ENCODE results near the gene SYCP3. TPM values are rescaled to one million over a fixed set of nuclear protein-coding genes. Genes with fewer than 3 reads are reported as not detected.

Gene SYCP3
- total and polyA plus RNA-seq, 2 of the 13 experiments (the other 11 are each of a cell fraction or from before 2014, with no cell fraction given), result not detected

GRCh38 chr12:101759396-101760047 is 20.3 kb upstream of the SYCP3 start (continued):
- TF ChIP-seq ZNF281 (CRISPR knock-in tag; IDR thresholded peaks at IDR 0.05; ENCODE audit: borderline replicate concordance), result no peak

GRCh38 chr12:101750152-101750551 is 10.9 kb upstream of the SYCP3 start:
- peaks cover 1 to 13% of the 10 kb centered on the region in 2 experiments; a peak in 4 of 5 replicates for H3K36me3 ChIP-seq (replicated peaks in 1 of 2; ENCODE audit: control insufficient read depth in 1 of 2, insufficient read depth in 2 of 2, low read length in 2 of 2)
- no peak for FAIRE-seq
- ATAC-seq, result no peak

More at GRCh38 chr12:101750152-101750551, 10.9 kb upstream of the SYCP3 start:
- H3K4me2 ChIP-seq (ENCODE audit: low read depth, low read length), result no peak overlapping the region
- H3K79me2 ChIP-seq (ENCODE audit: insufficient read depth, low read length), result no peaks in the 10 kb centered on the region
- H3K27ac ChIP-seq (ENCODE audit: extremely low read length, insufficient read depth, low read length), result no peak overlapping the region
- intact Hi-C loops (cut with micrococcal nuclease; ENCODE audit: unreplicated experiment), result no loop called here
- no peak overlapping the region for H3K4me3 ChIP-seq (replicated peaks in 1 of 3; ENCODE audit: insufficient read depth in 1 of 3, low read depth in 2 of 3, low read length in 3 of 3)
- no peaks in the 10 kb centered on the region for H3K9me3 ChIP-seq (ENCODE audit: low read length)
- CTCF ChIA-PET (ENCODE audit: low intra/inter-chr PET ratio, low total read pairs), result no interaction called here
- peak; percentile 5; the same call in 1 of the 2 replicates for TF ChIP-seq POLR2G (IDR thresholded peaks at IDR 0.05; ENCODE audit: low read depth, low read length)
- TF ChIP-seq PATZ1 (CRISPR knock-in tag; IDR thresholded peaks at IDR 0.05), result no peak
- POLR2A ChIA-PET, result no interaction called here
- no peaks in the 10 kb centered on the region for H3K27me3 ChIP-seq (ENCODE audit: control insufficient read depth in 1 of 2, insufficient read depth in 2 of 2, low read length in 2 of 2)
- no peak overlapping the region for H3K9ac ChIP-seq (ENCODE audit: insufficient read depth, low read depth, low read length)
- no peak for DNase-seq (ENCODE audit: low spot score)
- H3K4me1 ChIP-seq (ENCODE audit: insufficient read depth, low read length), result peaks cover 5% of the 10 kb centered on the region; the same call in 1 of the 2 replicates
- in situ Hi-C loops (cut with HindIII; ENCODE audit: extremely low pct_ligation_motif_present, low pct_unique_long_range_greater_than_20kb), result loop anchor here (25.0 kb wide), 1 partner anchor 338 kb away; the partner anchor contains the start of gene ARL1
- no TSS peak for BruUV-seq (replicated peaks)
- WGBS (ENCODE audit: low lambda C conversion rate), result 97% methylated on average over 4 of the region's 4 CpGs
- no peak overlapping the region for H2AFZ ChIP-seq (ENCODE audit: low read length)
- H4K20me1 ChIP-seq (ENCODE audit: insufficient read depth, low read length), result no peaks in the 10 kb centered on the region
